Measurements from ENCODE around the gene COG6. TPM values are rescaled to one million over a fixed set of nuclear protein-coding genes. Genes with fewer than 3 reads are reported as not detected.

The COG6 gene
- total RNA-seq, 2 donors from 2014 or later = 16.2 to 23.2 TPM

DNA sequence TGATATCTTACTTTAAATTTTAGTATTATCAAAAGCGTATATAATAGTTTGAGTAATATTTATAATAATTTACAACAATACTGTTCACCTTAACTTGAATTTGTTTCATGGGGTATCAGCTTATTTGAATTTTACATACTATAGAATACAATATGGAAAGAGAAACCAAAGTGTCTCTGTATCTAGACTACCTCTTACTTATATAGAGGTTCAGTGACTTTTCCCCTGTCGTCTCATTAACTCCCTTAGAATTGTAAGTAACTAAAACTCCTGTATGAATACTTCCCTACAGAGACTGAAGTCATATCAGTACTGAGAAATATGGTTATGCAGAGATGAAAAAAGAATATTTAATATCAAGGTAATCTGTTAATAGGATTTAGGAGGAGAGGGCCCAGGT, 26.8 kb downstream of the COG6 start:
- Histone ChIP-seq H3K27ac (no peak overlapping the region), H3K27me3 (no peaks in the 10 kb centered on the region), H3K4me1 (no peaks in the 10 kb centered on the region), H3K4me3 (no peak overlapping the region), H3K9me3 (no peaks in the 10 kb centered on the region), H3K36me3 (peaks cover 26% of the 10 kb centered on the region)
- no peak for TF ChIP-seq CTCF (IDR thresholded peaks at IDR 0.05)
- no peak for DNase-seq (ENCODE audit: low spot score)

GRCh38 chr13:39682788-39683187, 27.3 kb downstream of the COG6 start:
- H3K4me1 ChIP-seq = no peaks in the 10 kb centered on the region
- H3K9me3 ChIP-seq = no peaks in the 10 kb centered on the region
- no peaks in the 10 kb centered on the region for H3K27me3 ChIP-seq
- H3K36me3 ChIP-seq = peaks cover 22% of the 10 kb centered on the region
- DNase-seq (ENCODE audit: low spot score) = no peak
- TF ChIP-seq CTCF (IDR thresholded peaks at IDR 0.05) = no peak
- no peak overlapping the region for H3K4me3 ChIP-seq
- H3K27ac ChIP-seq = no peak overlapping the region

DNA sequence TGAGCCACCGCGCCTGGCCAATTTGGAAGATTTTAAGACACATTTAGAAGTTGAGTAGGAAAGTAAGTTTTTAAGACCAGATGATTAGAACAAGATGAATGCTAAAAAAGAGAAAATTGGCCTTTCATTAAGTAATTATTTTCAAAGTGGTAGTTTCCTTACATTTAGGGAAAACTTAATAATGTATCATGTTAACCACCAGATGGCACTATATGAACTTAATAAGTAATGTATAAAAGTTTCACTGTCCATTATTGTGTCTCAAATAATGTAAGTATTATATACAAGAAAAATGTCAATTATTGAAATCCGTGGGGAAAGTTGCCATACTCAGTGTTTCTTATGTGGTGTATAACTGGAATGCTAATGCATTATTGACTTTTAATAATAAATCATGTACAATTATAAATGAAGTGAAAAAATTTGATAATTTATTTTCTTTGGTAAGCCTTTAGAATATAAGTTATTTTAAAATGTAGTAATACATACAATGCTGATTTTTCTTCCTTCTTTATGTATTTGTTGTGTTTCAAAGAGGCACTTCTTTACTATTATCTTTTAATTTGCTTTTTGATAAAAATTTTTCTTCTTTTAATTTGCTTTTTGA, 29.2 kb downstream of the COG6 start:
- Histone ChIP-seq H3K9me3 (no peaks in the 10 kb centered on the region), H3K4me1 (no peaks in the 10 kb centered on the region), H3K27ac (no peak overlapping the region), H3K27me3 (no peaks in the 10 kb centered on the region), H3K4me3 (no peak overlapping the region), H3K36me3 (peaks cover 18% of the 10 kb centered on the region)
- TF ChIP-seq CTCF (IDR thresholded peaks at IDR 0.05) = peak; percentile 19 to 56
- no peak for DNase-seq (ENCODE audit: low spot score)

DNA sequence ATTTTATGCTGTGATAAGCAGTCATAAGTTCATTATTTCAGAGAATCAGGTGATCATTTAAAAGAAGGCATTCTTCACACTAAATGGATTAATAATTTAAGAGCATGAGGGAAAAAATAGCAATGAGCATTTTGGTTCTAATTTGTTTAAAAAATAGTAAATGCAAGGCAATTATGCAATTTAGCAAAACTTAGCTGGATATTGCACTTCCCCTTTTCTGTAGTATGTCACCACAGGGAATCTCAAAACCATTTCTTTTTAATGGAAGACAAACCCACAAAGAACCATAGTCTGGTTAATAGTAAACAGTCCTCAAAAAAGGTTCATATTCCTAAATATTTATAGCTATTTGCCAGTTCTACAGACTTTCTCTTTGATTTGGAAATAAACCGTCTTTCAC, 30.2 kb downstream of the COG6 start:
- no peak for DNase-seq (ENCODE audit: low spot score)
- Histone ChIP-seq H3K9me3 (no peaks in the 10 kb centered on the region), H3K4me3 (no peak overlapping the region), H3K4me1 (no peaks in the 10 kb centered on the region), H3K27me3 (no peaks in the 10 kb centered on the region), H3K27ac (no peak overlapping the region), H3K36me3 (peaks cover 12% of the 10 kb centered on the region)
- TF ChIP-seq CTCF (IDR thresholded peaks at IDR 0.05) = no peak

DNA sequence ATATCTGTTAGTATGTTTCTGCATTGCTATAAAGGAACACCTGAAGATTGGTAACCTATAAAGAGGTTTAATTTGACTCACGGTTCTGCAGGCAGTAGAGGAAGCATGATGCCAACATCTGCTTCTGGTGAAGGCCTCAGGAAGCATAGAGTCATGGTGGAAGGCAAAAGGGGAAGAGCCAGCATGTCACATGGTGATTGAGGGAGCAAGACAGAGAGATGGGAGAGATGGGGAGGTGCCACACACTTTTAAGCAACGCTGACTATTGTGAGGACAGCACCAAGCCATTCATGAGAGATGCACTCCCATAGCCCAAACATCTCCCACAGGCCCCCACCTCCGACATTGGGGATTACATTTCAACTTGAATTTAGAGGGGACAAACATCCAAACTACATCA, 32.8 kb downstream of the COG6 start:
- H3K4me3 ChIP-seq = no peak overlapping the region
- no peak for TF ChIP-seq CTCF (IDR thresholded peaks at IDR 0.05)
- H3K9me3 ChIP-seq = no peaks in the 10 kb centered on the region
- no peaks in the 10 kb centered on the region for H3K4me1 ChIP-seq
- H3K27ac ChIP-seq = peak overlapping the region in 1 of 2 donors; percentile 39
- no peak for DNase-seq (ENCODE audit: low spot score)
- no peaks in the 10 kb centered on the region for H3K27me3 ChIP-seq
- H3K36me3 ChIP-seq = no peaks in the 10 kb centered on the region
